ENCODE data around the gene SHC1. TPM values are rescaled to one million over a fixed set of nuclear protein-coding genes. Genes with fewer than 3 reads are reported as not detected.

SHC1 gene
- total RNA-seq, 1 donor from 2014 or later = 69.0 TPM

DNA sequence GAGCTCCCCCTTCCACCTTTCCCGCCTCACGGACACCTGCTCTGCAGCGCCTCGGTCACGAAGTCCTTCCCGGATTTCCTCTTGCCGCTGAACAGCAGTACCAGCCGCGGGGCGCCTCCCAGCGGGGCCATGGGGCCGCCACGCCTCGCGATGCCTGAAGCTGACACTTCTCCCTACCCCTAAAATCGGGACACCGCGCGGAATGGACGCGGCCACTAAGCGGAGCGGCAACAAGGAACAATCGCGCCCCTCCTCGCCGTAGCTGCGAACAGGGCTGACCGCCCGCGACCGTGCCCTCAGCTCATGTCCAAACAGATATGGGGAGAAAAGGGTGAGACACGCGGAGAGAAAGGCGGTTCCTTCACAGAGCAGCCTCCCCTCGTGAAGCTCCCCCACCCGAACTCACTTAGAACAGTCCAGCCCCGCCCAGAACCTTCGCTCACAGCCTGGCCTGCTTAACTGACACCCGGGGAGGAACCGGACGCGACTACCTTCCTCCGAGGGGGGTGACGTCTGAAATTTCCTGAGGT is 33.9 kb downstream of the SHC1 start, which contains the start of gene PMVK:
PMVK (minus strand) TSS at position 165 of the 530 bp plus-strand sequence; CDS start at position 131, 34 bp downstream.
- TF ChIP-seq, protein P1, sequence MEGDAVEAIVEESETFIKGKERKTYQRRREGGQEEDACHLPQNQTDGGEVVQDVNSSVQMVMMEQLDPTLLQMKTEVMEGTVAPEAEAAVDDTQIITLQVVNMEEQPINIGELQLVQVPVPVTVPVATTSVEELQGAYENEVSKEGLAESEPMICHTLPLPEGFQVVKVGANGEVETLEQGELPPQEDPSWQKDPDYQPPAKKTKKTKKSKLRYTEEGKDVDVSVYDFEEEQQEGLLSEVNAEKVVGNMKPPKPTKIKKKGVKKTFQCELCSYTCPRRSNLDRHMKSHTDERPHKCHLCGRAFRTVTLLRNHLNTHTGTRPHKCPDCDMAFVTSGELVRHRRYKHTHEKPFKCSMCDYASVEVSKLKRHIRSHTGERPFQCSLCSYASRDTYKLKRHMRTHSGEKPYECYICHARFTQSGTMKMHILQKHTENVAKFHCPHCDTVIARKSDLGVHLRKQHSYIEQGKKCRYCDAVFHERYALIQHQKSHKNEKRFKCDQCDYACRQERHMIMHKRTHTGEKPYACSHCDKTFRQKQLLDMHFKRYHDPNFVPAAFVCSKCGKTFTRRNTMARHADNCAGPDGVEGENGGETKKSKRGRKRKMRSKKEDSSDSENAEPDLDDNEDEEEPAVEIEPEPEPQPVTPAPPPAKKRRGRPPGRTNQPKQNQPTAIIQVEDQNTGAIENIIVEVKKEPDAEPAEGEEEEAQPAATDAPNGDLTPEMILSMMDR (IDR thresholded peaks at IDR 0.05) = peak; percentile 26
- no peak for TF ChIP-seq EZH2 (IDR thresholded peaks at IDR 0.05)
- H3K4me1 Mint-ChIP-seq = peaks cover 52% of the 10 kb centered on the region

DNA sequence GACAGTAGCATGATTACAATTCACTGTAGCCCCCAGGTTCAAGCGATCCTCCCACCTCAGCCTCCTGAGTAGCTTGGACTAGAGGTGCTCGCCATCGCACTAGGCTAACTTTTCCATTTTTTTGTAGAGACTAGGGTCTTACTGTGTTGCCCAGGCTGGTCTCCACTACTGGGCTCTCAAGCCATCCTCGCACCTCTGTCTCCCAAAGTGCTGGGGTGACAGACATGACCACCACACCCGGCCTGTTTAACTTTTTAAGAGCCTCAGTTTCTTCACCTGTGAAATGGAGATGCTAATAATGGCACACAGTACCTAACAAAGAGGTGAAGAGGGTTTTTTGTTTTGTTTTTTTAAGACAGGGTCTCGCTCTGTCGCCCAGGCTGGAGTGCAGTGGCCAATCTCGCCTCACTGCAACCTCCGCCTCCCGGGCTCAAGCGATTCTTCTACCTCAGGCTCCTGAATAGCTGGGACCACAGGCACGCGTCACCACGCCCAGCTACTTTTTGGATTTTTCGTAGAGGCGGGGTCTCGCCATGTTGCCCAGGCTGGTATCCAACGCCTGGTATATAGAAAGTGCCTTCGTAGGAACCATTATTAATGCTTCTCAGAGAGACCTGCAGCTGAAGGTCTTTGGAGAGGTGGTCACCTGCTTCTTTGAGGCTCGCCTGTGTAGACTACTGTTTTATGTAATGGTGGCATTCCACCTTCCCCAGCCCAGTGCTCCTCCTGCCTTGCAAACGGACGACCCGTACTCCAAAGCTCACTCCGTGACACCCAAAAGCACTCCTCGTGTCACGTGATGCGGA is 34.6 kb downstream of the SHC1 start:
- no peaks in the 10 kb centered on the region for H4K20me1 ChIP-seq (ENCODE audit: low read depth)
- no peak overlapping the region for H3K27ac ChIP-seq
- H3K36me3 ChIP-seq = no peaks in the 10 kb centered on the region
- H3F3A ChIP-seq (ENCODE audit: low read depth) = peaks cover 18% of the 10 kb centered on the region
- H3K27me3 ChIP-seq = no peaks in the 10 kb centered on the region
- H2AFZ ChIP-seq (replicated peaks) = peak overlapping the region; percentile 88
- peak overlapping the region; percentile 81 for H3K4me2 ChIP-seq
- H3K9me3 Mint-ChIP-seq = no peaks in the 10 kb centered on the region
- H3K27ac Mint-ChIP-seq = peak overlapping the region; percentile 100
- H3K4me1 Mint-ChIP-seq = peaks cover 46% of the 10 kb centered on the region
- TF ChIP-seq, protein P1 (IDR thresholded peaks at IDR 0.05) = no peak
- TF ChIP-seq EZH2 (IDR thresholded peaks at IDR 0.05) (no peak), EZH2phosphoT487 (IDR thresholded peaks at IDR 0.05) (no peak)
- peak overlapping the region; percentile 94 for H3K4me3 Mint-ChIP-seq
- H3K4me1 ChIP-seq = peaks cover 19% of the 10 kb centered on the region
- no peak overlapping the region for H3K9ac ChIP-seq
- no peaks in the 10 kb centered on the region for H3K9me3 ChIP-seq (ENCODE audit: low read depth)
- DNase-seq (ENCODE audit: low spot score) = no peak
- H3K36me3 Mint-ChIP-seq = peaks cover 2% of the 10 kb centered on the region
- peaks cover 10% of the 10 kb centered on the region for H3K79me2 ChIP-seq (ENCODE audit: low read depth)
- H3K27me3 Mint-ChIP-seq (ENCODE audit: insufficient read depth, low read depth) = peaks cover 15% of the 10 kb centered on the region
- peak overlapping the region; percentile 62 for H3K4me3 ChIP-seq

More for the DNA sequence above, 33.9 kb downstream of the SHC1 start, which contains the start of gene PMVK:
- Histone ChIP-seq H3K36me3 (no peaks in the 10 kb centered on the region), H3K4me3 (peak within 1 kb of the TSS; percentile 62), H3K4me1 (peaks cover 25% of the 10 kb centered on the region), H2AFZ (replicated peaks) (peak within 1 kb of the TSS; percentile 88), H3F3A (ENCODE audit: low read depth) (peaks cover 18% of the 10 kb centered on the region), H3K79me2 (ENCODE audit: low read depth) (peaks cover 10% of the 10 kb centered on the region), H3K9me3 (ENCODE audit: low read depth) (no peaks in the 10 kb centered on the region), H3K9ac (peak within 1 kb of the TSS; percentile 96), H3K4me2 (peak within 1 kb of the TSS; percentile 81), H3K27me3 (no peaks in the 10 kb centered on the region), H4K20me1 (ENCODE audit: low read depth) (no peaks in the 10 kb centered on the region), H3K27ac (peak within 1 kb of the TSS; percentile 97)
- Mint-ChIP-seq H3K4me3 (peak within 1 kb of the TSS; percentile 94), H3K9me3 (no peaks in the 10 kb centered on the region), H3K27ac (peak within 1 kb of the TSS; percentile 100), H3K27me3 (ENCODE audit: insufficient read depth, low read depth) (peaks cover 15% of the 10 kb centered on the region), H3K36me3 (no peaks in the 10 kb centered on the region)
- peak; percentile 96 for DNase-seq (ENCODE audit: low spot score)

DNA sequence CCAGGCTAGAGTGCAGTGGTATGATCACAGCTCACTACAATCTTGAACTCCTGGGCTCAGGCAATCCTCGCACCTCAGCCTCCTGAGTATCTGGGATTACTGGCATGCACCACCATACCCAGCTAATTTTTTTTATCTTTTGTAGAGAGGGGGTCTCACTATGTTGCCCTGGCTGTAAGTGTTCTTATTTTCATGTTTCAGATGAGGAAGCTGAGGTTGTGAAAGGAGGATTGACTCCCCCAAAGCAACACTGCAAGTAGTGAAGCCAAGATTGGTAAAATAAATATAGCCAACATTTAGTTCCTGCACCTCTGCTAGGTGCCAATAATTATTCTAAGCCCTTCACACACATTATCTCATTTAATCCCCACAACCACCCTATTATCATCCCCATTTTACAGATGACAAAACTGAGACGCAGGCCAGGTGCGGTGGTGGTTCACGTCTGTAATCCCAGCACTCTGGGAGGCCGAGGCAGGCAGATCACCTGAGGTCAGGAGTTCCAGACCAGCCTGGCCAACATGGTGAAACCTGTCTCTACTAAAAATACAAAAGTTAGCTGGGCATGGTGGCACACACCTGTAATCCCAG is 36.1 kb downstream of the SHC1 start:
- Mint-ChIP-seq H3K36me3 (peaks cover 2% of the 10 kb centered on the region), H3K4me3 (peak overlapping the region; percentile 41), H3K4me1 (peaks cover 35% of the 10 kb centered on the region), H3K27me3 (ENCODE audit: insufficient read depth, low read depth) (peaks cover 12% of the 10 kb centered on the region), H3K9me3 (no peaks in the 10 kb centered on the region), H3K27ac (no peak overlapping the region)
- no peak for DNase-seq (ENCODE audit: low spot score)
- Histone ChIP-seq H3F3A (ENCODE audit: low read depth) (peaks cover 18% of the 10 kb centered on the region), H4K20me1 (ENCODE audit: low read depth) (no peaks in the 10 kb centered on the region), H3K9me3 (ENCODE audit: low read depth) (no peaks in the 10 kb centered on the region), H3K9ac (no peak overlapping the region), H3K79me2 (ENCODE audit: low read depth) (peaks cover 10% of the 10 kb centered on the region), H3K4me2 (no peak overlapping the region), H2AFZ (replicated peaks) (no peak overlapping the region), H3K36me3 (no peaks in the 10 kb centered on the region), H3K4me1 (peaks cover 6% of the 10 kb centered on the region), H3K27me3 (no peaks in the 10 kb centered on the region), H3K27ac (no peak overlapping the region), H3K4me3 (no peak overlapping the region)
- no peak for TF ChIP-seq EZH2 (IDR thresholded peaks at IDR 0.05)
- TF ChIP-seq, protein P1 (IDR thresholded peaks at IDR 0.05) = no peak

Measured in neural progenitor cell (in vitro differentiated cells).